ENCODE data around the gene DCAF6.
"Not testable (repeated sequence)": the region's sequence is repeated elsewhere in the genome, so short reads cannot be mapped to it uniquely, and the experiment has no call there.

Gene DCAF6

GRCh38 chr1:167927046-167927754, 9.3 kb upstream of the DCAF6 start:
- Histone ChIP-seq H3K27ac (ENCODE audit: low read length) (no peak overlapping the region), H3K4me3 (ENCODE audit: low read depth in 1 of 2, low read length in 2 of 2) (no peak overlapping the region), H3K4me1 (ENCODE audit: insufficient read depth, low read length) (no peaks in the 10 kb centered on the region), H4K20me1 (ENCODE audit: insufficient read depth, low read length) (no peaks in the 10 kb centered on the region), H3K27me3 (ENCODE audit: insufficient read depth, low read length, poor library complexity) (no peaks in the 10 kb centered on the region), H3K9me3 (ENCODE audit: insufficient read depth, low read length, severe bottlenecking) (no peaks in the 10 kb centered on the region), H2AFZ (ENCODE audit: low read depth, low read length) (no peak overlapping the region), H3K36me3 (ENCODE audit: insufficient read depth, low read length) (no peaks in the 10 kb centered on the region), H3K4me2 (ENCODE audit: insufficient read depth, low read length) (no peak overlapping the region), H3K9ac (ENCODE audit: low read depth, low read length) (no peak overlapping the region), H3K79me2 (ENCODE audit: insufficient read depth, low read length) (peaks cover 49% of the 10 kb centered on the region)
- ATAC-seq (ENCODE audit: insufficient read depth, low read depth) (no peak), DNase-seq (no peak)
- TF ChIP-seq, protein P1, sequence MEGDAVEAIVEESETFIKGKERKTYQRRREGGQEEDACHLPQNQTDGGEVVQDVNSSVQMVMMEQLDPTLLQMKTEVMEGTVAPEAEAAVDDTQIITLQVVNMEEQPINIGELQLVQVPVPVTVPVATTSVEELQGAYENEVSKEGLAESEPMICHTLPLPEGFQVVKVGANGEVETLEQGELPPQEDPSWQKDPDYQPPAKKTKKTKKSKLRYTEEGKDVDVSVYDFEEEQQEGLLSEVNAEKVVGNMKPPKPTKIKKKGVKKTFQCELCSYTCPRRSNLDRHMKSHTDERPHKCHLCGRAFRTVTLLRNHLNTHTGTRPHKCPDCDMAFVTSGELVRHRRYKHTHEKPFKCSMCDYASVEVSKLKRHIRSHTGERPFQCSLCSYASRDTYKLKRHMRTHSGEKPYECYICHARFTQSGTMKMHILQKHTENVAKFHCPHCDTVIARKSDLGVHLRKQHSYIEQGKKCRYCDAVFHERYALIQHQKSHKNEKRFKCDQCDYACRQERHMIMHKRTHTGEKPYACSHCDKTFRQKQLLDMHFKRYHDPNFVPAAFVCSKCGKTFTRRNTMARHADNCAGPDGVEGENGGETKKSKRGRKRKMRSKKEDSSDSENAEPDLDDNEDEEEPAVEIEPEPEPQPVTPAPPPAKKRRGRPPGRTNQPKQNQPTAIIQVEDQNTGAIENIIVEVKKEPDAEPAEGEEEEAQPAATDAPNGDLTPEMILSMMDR (IDR thresholded peaks at IDR 0.05; ENCODE audit: borderline replicate concordance, extremely low read depth, low read length, poor library complexity, severe bottlenecking), result no peak
- no peak for TF ChIP-seq EZH2 (IDR thresholded peaks at IDR 0.05; ENCODE audit: borderline replicate concordance, low read depth, low read length, severe bottlenecking)

DNA sequence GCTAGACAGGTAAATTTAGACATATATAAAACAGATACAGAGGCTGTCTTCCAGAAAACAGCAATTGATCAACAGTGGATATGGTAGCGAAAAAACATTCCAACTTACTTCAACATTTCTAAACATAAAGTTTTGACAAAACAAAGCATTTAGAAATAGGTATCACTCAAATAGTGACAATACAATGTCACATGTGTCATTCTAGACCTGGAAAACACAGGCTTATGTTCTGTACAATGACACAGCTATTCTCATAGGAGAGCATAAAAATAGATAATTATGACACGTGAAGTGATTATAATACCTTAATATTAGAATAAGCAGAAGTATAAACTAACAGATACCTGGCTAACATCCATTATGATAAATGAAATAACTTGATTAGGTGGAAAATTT, 8.0 kb upstream of the DCAF6 start:
- Histone ChIP-seq H3K27me3 (ENCODE audit: insufficient read depth, low read length, poor library complexity) (no peaks in the 10 kb centered on the region), H2AFZ (ENCODE audit: low read depth, low read length) (no peak overlapping the region), H3K4me2 (ENCODE audit: insufficient read depth, low read length) (no peak overlapping the region), H3K36me3 (ENCODE audit: insufficient read depth, low read length) (no peaks in the 10 kb centered on the region), H3K27ac (ENCODE audit: low read length) (no peak overlapping the region), H3K4me3 (ENCODE audit: low read depth in 1 of 2, low read length in 2 of 2) (no peak overlapping the region), H3K9me3 (ENCODE audit: insufficient read depth, low read length, severe bottlenecking) (no peaks in the 10 kb centered on the region), H3K4me1 (ENCODE audit: insufficient read depth, low read length) (peaks cover 3% of the 10 kb centered on the region), H3K79me2 (ENCODE audit: insufficient read depth, low read length) (peaks cover 61% of the 10 kb centered on the region), H3K9ac (ENCODE audit: low read depth, low read length) (no peak overlapping the region), H4K20me1 (ENCODE audit: insufficient read depth, low read length) (no peaks in the 10 kb centered on the region)
- TF ChIP-seq, protein P1 (IDR thresholded peaks at IDR 0.05; ENCODE audit: borderline replicate concordance, extremely low read depth, low read length, poor library complexity, severe bottlenecking), result no peak
- no peak for TF ChIP-seq EZH2 (IDR thresholded peaks at IDR 0.05; ENCODE audit: borderline replicate concordance, low read depth, low read length, severe bottlenecking)
- DNase-seq (no peak), ATAC-seq (ENCODE audit: insufficient read depth, low read depth) (no peak)

GRCh38 chr1:167928919-167929318, 7.6 kb upstream of the DCAF6 start:
- not testable (repeated sequence) for H3K4me1 ChIP-seq (ENCODE audit: insufficient read depth, low read length); H4K20me1 ChIP-seq (ENCODE audit: insufficient read depth, low read length); H2AFZ ChIP-seq (ENCODE audit: low read depth, low read length); H3K4me2 ChIP-seq (ENCODE audit: insufficient read depth, low read length); H3K9ac ChIP-seq (ENCODE audit: low read depth, low read length); H3K9me3 ChIP-seq (ENCODE audit: insufficient read depth, low read length, severe bottlenecking); H3K36me3 ChIP-seq (ENCODE audit: insufficient read depth, low read length); ATAC-seq (ENCODE audit: insufficient read depth, low read depth); H3K27ac ChIP-seq (ENCODE audit: low read length); H3K27me3 ChIP-seq (ENCODE audit: insufficient read depth, low read length, poor library complexity); DNase-seq; H3K4me3 ChIP-seq (ENCODE audit: low read depth in 1 of 2, low read length in 2 of 2)
- H3K79me2 ChIP-seq (ENCODE audit: insufficient read depth, low read length), result peaks cover 65% of the 10 kb centered on the region

DNA sequence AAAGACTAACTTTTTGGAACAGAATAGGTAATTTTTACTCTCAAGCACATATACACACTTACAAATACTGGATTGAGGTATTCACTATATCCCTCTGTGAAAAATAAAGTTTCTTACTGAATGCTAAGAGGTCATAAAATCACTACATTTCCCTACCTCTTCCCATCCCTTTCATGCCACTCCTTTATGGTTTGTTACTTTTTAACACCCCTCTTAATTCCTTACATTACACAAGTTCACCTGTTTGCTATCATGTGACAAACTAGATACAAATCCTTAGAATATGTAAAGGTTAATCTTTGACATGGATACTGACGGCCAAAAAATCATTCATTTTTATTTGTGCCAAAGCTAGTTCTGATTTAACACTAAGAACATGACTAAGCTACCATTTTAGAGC, 6.8 kb upstream of the DCAF6 start:
- Histone ChIP-seq H3K4me1 (ENCODE audit: insufficient read depth, low read length) (peaks cover 16% of the 10 kb centered on the region), H3K27ac (ENCODE audit: low read length) (no peak overlapping the region), H3K27me3 (ENCODE audit: insufficient read depth, low read length, poor library complexity) (no peaks in the 10 kb centered on the region), H3K9me3 (ENCODE audit: insufficient read depth, low read length, severe bottlenecking) (no peaks in the 10 kb centered on the region), H3K4me3 (ENCODE audit: low read depth in 1 of 2, low read length in 2 of 2) (no peak overlapping the region), H3K79me2 (ENCODE audit: insufficient read depth, low read length) (peaks cover 73% of the 10 kb centered on the region), H3K9ac (ENCODE audit: low read depth, low read length) (no peak overlapping the region), H3K36me3 (ENCODE audit: insufficient read depth, low read length) (no peaks in the 10 kb centered on the region), H3K4me2 (ENCODE audit: insufficient read depth, low read length) (no peak overlapping the region), H2AFZ (ENCODE audit: low read depth, low read length) (no peak overlapping the region), H4K20me1 (ENCODE audit: insufficient read depth, low read length) (peaks cover 5% of the 10 kb centered on the region; the same call in 1 of the 2 replicates)
- DNase-seq (no peak), ATAC-seq (ENCODE audit: insufficient read depth, low read depth) (no peak)
- no peak for TF ChIP-seq EZH2 (IDR thresholded peaks at IDR 0.05; ENCODE audit: borderline replicate concordance, low read depth, low read length, severe bottlenecking)
- TF ChIP-seq, protein P1 (IDR thresholded peaks at IDR 0.05; ENCODE audit: borderline replicate concordance, extremely low read depth, low read length, poor library complexity, severe bottlenecking), result no peak
